GM10266 (cell line): ENCODE results near the gene FBXO8.

Experiments used
- DNase-seq: peaks from one replicate; pipeline ENCODE4 v3.0.0; 2012; ENCODE audit errors: extremely low spot score
- TF ChIP-seq, protein P1 (sequence below): IDR thresholded peaks from 2 replicates; pipeline ENCODE4 v1.5.1; 2012; ENCODE audit warnings: mild to moderate bottlenecking, low read depth; ENCODE audit not compliant: control insufficient read depth, insufficient read depth; ENCODE audit errors: missing control alignments

FBXO8 gene

DNA sequence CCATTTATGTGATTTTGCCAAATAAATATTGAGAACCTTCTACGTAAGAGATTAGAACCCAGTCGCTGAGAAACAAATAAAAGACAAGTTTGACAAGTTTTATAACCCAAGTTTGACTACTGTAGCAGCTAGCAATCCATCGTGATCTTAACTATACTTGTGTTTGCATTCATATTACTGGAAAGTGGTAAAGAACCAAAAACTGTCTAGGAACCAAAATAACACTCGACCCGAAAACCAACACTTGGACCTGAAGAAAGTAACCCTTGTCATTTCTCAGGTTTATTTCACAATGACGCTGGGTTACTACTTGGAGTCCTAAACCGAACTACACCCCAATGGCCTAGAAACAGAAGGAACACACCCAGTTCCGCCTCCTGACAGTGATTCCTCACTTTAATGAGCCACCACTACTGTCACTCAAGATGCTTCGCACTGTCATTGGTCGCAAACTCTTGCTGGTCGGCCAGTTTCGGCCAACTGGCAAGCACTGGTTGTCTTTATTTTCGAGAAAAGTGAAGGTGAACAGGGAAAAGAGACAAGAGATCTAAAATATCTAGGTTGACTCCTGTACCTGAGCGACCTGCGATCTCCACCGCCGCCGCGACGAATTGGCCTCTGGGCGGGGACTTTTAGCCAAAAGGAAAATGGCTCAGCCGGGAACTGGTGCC, 496 bp downstream of the FBXO8 start:
- DNase-seq, result peak; percentile 87
- TF ChIP-seq, protein P1, sequence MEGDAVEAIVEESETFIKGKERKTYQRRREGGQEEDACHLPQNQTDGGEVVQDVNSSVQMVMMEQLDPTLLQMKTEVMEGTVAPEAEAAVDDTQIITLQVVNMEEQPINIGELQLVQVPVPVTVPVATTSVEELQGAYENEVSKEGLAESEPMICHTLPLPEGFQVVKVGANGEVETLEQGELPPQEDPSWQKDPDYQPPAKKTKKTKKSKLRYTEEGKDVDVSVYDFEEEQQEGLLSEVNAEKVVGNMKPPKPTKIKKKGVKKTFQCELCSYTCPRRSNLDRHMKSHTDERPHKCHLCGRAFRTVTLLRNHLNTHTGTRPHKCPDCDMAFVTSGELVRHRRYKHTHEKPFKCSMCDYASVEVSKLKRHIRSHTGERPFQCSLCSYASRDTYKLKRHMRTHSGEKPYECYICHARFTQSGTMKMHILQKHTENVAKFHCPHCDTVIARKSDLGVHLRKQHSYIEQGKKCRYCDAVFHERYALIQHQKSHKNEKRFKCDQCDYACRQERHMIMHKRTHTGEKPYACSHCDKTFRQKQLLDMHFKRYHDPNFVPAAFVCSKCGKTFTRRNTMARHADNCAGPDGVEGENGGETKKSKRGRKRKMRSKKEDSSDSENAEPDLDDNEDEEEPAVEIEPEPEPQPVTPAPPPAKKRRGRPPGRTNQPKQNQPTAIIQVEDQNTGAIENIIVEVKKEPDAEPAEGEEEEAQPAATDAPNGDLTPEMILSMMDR, result no peak

GRCh38 chr4:174281901-174282300, 1.6 kb downstream of the FBXO8 start:
- TF ChIP-seq, protein P1, result no peak
- DNase-seq, result no peak

DNA sequence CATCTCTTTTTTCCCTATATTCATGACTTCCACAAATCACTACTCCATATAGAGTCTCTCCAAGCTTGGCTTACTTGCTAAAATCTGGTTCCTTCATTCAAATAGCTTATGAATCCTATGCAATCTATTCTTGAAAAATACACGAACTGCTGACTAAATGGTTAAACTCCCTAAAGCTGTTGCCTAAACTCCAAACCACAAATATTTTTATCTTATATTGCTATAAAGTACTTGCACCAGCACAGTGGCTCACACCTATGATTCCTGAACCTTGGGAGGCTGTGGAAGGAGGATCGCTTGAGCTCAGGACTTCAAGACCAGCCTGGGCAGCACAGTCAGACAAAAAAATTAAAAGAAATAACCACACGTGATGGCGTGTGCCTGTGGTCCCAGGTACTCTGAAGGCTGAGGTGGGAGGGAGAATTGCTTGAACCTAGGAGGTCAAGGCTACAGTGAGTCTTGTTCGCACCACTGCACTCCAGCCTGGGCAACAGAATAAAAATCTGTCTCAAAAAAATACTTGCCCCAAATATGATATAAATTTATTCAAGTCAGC, 2.2 kb downstream of the FBXO8 start:
- TF ChIP-seq, protein P1, result no peak
- no peak for DNase-seq

DNA sequence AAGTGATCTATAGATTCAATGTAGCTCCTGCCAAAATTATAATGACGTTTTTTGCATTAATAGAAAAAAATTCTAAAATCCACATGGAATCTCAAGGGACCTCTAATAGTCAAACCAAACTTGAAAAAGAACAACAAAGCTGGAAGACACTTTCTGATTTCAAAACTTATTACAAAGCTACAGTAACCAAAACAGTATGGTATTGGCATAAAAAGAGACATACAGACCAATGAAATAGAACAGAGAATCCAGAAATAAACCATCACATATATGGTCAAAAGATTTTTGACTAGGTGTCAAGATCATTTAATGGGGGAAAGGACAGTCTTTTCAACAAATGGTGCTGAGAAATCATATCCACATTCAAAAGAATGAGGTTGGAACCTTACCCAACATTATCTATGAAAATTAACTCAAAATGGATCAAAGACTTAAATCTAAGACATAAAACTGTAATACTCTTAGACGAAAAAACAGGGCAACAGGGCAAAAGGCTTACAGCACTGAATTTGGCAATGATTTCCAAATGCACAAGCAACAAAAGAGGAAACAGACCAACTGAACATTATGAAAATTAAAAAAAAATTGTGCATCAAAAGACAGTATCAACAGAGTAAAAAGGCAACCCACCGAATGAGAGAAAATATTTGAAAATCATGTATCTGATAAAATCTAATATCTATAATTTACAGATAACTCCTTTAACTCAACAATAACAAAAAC, 3.9 kb downstream of the FBXO8 start:
- TF ChIP-seq, protein P1, result no peak
- DNase-seq, result no peak

- no peak for DNase-seq
- TF ChIP-seq, protein P1, result no peak
Observed at GRCh38 chr4:174278467-174278866, 5.0 kb downstream of the FBXO8 start.

- TF ChIP-seq, protein P1, result no peak
- DNase-seq, result no peak
Observed at GRCh38 chr4:174277433-174277832, 6.0 kb downstream of the FBXO8 start.

- TF ChIP-seq, protein P1, result no peak
- DNase-seq, result no peak
Observed at GRCh38 chr4:174275101-174275500, 8.4 kb downstream of the FBXO8 start.
